KMS-11 (cell line): Measurements from ENCODE around the gene RAB28.

Experiments
- H2AFZ ChIP-seq: fragments of 200-600 bp; sonication (generic); 2 replicates; pipeline ENCODE4 v1.6.1; 2016; ENCODE audit warnings: antibody characterized with exemption, mixed run types, low read depth
- H3K27ac ChIP-seq: fragments of 200-600 bp; sonication (generic); 2 replicates; pipeline ENCODE4 v1.6.1; 2016; ENCODE audit warnings: mild to moderate bottlenecking, mixed run types
- H3K27me3 ChIP-seq: fragments of 200-600 bp; sonication (generic); 2 replicates; pipeline ENCODE4 v1.6.1; 2017; ENCODE audit warnings: mild to moderate bottlenecking, low read depth, mixed run types, moderate library complexity; ENCODE audit not compliant: insufficient read depth
- H3K36me3 ChIP-seq: fragments of 200-600 bp; sonication (generic); 2 replicates; pipeline ENCODE4 v1.6.1; 2017; ENCODE audit warnings: mild to moderate bottlenecking, mixed run types; ENCODE audit not compliant: insufficient read depth
- H3K4me1 ChIP-seq: fragments of 200-600 bp; sonication (generic); 2 replicates; pipeline ENCODE4 v1.6.1; 2016; ENCODE audit warnings: mild to moderate bottlenecking, low read depth, mixed run types; ENCODE audit not compliant: poor library complexity, severe bottlenecking
- H3K4me2 ChIP-seq: fragments of 200-600 bp; sonication (generic); 2 replicates; pipeline ENCODE4 v1.7.0; 2016; ENCODE audit warnings: mild to moderate bottlenecking, mixed run types
- H3K4me3 ChIP-seq: fragments of 200-600 bp; sonication (generic); IDR thresholded peaks from 2 replicates; pipeline ENCODE4 v1.6.1; 2017; ENCODE audit warnings: low read depth, low read length, mixed read lengths; ENCODE audit not compliant: insufficient read depth
- H3K79me2 ChIP-seq: fragments of 200-600 bp; sonication (generic); 2 replicates; pipeline ENCODE4 v1.6.1; 2016; ENCODE audit warnings: low read depth, mixed run types; ENCODE audit not compliant: insufficient read depth
- H3K9ac ChIP-seq: fragments of 200-600 bp; sonication (generic); 2 replicates; pipeline ENCODE4 v1.6.1; 2016; ENCODE audit warnings: mild to moderate bottlenecking, mixed run types
- H4K20me1 ChIP-seq: fragments of 200-600 bp; sonication (generic); 2 replicates; pipeline ENCODE4 v1.6.1; 2016; ENCODE audit warnings: mild to moderate bottlenecking, mixed run types; ENCODE audit not compliant: insufficient read depth
- TF ChIP-seq, protein P1 (sequence below): fragments of 200-600 bp; sonication (generic); conservative IDR thresholded peaks from 2 replicates; pipeline ENCODE4 v1.6.1; 2017; ENCODE audit warnings: low read depth, mild to moderate bottlenecking, antibody characterized with exemption, low read length, moderate library complexity, mixed read lengths

Gene RAB28

DNA sequence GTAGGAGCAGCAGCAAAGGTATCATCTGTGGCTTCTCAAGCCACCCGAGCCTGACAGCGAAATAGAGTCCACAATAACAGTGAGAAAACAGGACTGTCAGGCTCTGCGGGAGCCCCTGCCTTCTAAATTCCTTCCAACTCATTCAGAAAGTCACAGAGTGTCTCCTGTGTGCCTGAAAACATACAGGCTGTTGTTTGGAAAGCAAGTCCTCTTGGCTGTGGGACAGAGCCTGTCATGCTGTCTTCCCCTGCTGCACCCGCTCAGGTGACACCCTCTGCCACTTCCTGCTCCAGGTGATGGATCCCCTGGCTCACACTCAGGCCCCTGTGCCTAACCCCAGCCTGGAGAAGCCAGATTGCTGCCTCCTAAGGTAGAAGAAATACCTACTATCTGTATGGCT, 152.3 kb downstream of the RAB28 start:
- H3K27ac ChIP-seq, result no peak overlapping the region

DNA sequence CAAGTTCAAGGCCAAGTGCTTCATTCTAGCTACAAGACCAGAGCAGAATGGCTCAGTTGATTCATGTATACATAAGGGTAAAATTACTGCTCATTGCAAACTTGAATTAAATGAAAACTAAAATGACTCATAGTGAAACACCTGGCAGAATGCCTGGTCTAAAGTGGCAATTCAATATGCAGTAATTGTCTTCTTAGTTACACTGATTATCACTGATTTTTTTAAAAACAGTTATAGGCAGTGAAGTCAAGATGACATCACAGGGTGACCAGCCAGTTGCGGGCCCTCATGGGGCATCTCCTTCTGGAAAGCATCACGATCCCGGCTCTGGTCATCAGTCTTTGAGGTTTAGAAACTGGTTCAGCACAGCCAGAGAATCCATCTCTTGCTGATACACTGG, 154.2 kb downstream of the RAB28 start:
- no peak overlapping the region for H2AFZ ChIP-seq
- TF ChIP-seq, protein P1, sequence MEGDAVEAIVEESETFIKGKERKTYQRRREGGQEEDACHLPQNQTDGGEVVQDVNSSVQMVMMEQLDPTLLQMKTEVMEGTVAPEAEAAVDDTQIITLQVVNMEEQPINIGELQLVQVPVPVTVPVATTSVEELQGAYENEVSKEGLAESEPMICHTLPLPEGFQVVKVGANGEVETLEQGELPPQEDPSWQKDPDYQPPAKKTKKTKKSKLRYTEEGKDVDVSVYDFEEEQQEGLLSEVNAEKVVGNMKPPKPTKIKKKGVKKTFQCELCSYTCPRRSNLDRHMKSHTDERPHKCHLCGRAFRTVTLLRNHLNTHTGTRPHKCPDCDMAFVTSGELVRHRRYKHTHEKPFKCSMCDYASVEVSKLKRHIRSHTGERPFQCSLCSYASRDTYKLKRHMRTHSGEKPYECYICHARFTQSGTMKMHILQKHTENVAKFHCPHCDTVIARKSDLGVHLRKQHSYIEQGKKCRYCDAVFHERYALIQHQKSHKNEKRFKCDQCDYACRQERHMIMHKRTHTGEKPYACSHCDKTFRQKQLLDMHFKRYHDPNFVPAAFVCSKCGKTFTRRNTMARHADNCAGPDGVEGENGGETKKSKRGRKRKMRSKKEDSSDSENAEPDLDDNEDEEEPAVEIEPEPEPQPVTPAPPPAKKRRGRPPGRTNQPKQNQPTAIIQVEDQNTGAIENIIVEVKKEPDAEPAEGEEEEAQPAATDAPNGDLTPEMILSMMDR, result no peak
- H3K36me3 ChIP-seq, result no peaks in the 10 kb centered on the region
- no peak overlapping the region for H3K27ac ChIP-seq
- H3K27me3 ChIP-seq, result no peaks in the 10 kb centered on the region
- no peak overlapping the region for H3K4me3 ChIP-seq
- no peaks in the 10 kb centered on the region for H3K79me2 ChIP-seq
- H4K20me1 ChIP-seq, result no peaks in the 10 kb centered on the region
- no peak overlapping the region for H3K4me2 ChIP-seq
- no peak overlapping the region for H3K9ac ChIP-seq
- peaks cover 14% of the 10 kb centered on the region for H3K4me1 ChIP-seq

More for the DNA sequence above, 152.3 kb downstream of the RAB28 start:
- TF ChIP-seq, protein P1, result no peak
- Histone ChIP-seq H3K27me3 (no peaks in the 10 kb centered on the region), H3K9ac (no peak overlapping the region), H3K4me3 (no peak overlapping the region), H3K36me3 (no peaks in the 10 kb centered on the region), H4K20me1 (no peaks in the 10 kb centered on the region), H3K4me1 (peaks cover 14% of the 10 kb centered on the region), H3K79me2 (no peaks in the 10 kb centered on the region), H3K4me2 (no peak overlapping the region), H2AFZ (no peak overlapping the region)

DNA sequence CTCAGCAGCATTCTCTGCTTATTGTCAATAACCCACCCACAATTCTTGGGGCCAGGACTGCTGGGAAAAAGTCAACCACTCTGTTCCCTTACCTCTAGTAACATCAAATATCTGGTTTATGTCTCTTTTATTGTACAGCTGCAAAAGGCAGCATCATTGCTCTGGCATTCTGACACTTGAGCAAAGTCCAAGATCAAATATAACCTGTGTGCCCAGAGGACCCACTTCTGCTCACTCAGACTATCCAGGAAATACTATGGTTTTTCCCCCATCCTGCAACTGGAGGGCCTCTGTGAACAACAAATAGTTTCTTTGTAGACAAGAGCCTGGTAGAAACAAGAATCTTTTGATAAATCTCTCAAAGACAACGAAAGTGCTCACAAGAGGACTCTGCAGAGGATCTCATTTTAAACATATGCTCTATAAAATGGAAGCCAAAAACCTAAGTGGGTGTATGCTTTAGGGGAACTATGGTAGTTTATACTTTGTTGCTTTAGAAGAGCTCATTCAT, 154.7 kb downstream of the RAB28 start:
- Histone ChIP-seq H3K4me1 (peaks cover 14% of the 10 kb centered on the region), H3K27me3 (no peaks in the 10 kb centered on the region), H2AFZ (no peak overlapping the region), H4K20me1 (no peaks in the 10 kb centered on the region), H3K4me3 (no peak overlapping the region), H3K27ac (no peak overlapping the region), H3K4me2 (no peak overlapping the region), H3K36me3 (no peaks in the 10 kb centered on the region), H3K79me2 (no peaks in the 10 kb centered on the region), H3K9ac (no peak overlapping the region)
- TF ChIP-seq, protein P1, result no peak

DNA sequence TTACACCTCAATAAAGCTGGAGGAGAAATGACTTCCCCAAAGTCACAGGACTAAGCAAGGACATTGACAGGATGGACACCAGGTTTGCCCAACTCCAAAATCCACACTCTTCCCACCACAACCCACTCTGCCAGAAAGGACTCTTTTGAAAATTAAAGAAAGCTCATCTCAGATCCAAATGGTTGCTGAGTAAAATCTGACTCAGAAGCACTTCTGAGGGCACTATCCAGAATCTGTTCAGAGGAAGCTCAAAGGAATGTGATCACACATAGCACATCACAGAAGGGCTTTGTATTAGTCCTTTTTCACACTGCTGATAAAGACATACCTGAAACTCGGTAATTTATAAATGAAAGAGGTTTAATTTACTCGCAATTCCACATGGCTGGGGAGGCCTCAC, 155.5 kb downstream of the RAB28 start:
- Histone ChIP-seq H3K4me3 (no peak overlapping the region), H4K20me1 (no peaks in the 10 kb centered on the region), H3K36me3 (no peaks in the 10 kb centered on the region), H3K79me2 (no peaks in the 10 kb centered on the region), H3K4me1 (peaks cover 14% of the 10 kb centered on the region), H3K4me2 (no peak overlapping the region), H3K27ac (no peak overlapping the region), H3K27me3 (no peaks in the 10 kb centered on the region), H2AFZ (no peak overlapping the region), H3K9ac (no peak overlapping the region)
- TF ChIP-seq, protein P1, result no peak
